HG03521 (cell line): Measurements from ENCODE around the gene FKBP3.
"Not testable (repeated sequence)": the region's sequence is repeated elsewhere in the genome, so short reads cannot be mapped to it uniquely, and the experiment has no call there.

ENCODE experiments used
- ATAC-seq: cut with Tn5 transposase; IDR thresholded peaks from one replicate; pipeline ENCODE4 v1.9.1; 2021; ENCODE audit warnings: mild to moderate bottlenecking, moderate library complexity; ENCODE audit not compliant: unreplicated experiment

Gene FKBP3

DNA sequence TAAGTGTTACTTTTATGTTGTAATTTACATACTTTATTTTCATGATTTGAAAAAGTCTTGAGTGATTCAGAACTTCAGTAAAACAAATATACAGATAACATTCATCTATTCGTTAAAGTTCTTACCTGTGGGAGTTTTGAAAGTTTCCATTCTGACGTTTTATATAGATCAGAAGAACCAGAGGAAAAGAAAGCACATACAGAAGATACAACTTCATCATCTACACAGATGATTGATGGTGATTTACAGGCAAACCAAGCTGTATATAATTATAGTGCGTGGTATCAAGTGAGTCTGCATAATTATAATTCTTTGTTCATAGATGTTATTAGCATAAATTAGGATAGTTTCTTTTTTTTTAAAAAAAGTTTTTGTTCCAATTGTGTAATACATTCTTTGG lies 20.0 kb downstream of the FKBP3 start:
- ATAC-seq = no peak

DNA sequence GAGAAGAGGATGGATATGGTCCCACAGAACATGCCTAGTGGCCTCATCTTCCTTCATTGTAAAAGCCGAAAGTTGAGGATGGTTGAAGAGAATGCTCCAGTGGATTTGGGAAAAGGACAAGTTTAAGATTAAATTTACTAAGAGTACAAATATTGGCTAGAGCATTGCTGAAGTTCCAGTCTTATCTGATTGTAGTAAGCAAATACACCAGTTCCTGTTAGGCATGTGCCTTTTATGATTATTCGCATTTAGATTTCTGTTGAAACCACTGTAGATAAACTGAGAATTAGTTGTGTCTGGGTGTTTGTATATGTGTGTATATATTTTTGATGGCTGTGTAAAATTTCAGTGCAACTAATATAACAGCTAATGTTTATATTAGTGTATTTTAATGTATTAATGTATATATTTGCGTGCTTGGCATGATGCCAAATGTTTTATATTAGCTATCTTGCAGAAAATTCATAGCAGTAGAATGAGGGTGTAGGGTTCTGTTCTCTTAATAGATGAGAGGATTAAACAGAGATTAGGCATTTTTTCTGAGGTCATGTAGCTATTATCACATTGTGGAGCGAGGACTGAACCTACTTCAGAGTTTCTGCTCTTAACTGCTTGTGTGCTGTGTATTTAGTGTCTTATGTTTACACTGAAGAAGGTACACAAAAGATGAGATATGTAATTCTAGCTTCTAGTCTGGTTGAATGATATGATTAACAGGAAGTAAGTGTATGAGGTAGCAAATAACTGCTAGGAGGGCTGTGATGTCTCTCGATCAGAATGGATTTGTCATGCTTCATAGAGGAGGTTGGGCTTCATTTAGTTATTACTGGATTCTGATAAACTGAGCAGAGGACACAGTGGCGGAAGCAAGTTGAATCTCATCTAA lies 21.1 kb downstream of the FKBP3 start:
- no peak for ATAC-seq

DNA sequence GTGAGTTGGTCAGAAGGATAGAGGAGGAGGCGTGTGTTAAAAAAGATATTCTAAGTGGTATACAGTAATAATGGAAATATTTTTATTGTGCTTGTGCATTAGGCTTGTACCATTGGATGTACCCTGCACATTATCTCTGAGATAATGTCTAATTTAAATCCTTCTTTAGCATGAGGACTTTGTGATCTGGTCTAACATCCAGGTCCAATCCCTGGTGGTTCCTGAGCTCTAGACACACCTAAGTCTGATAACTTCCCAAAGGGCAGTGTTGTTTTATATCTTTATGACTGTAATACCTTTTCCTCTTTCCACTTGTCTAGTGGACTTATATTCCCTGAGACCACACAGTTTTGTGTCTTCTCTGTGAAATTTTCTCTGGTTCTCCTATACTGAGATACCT lies 29.7 kb downstream of the FKBP3 start:
- no peak for ATAC-seq

DNA sequence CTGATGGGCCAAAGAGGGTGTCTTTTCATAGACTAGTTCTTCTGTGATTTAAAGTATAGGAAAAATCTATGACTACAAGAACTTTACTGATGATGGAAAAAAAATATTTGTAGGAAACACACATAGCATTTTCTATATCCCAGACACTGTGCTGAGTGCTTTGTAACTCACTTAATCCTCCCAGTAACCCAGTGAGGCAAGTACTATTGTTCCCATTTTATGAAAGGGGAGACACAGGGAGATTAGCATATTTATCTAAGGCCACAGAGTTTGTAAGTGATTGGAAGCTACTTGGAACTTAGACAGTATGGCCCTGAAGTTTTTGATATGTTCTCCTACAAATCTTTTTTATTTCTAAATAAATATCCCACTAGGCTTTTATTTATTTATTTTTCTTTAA lies 30.5 kb downstream of the FKBP3 start:
- no peak for ATAC-seq

DNA sequence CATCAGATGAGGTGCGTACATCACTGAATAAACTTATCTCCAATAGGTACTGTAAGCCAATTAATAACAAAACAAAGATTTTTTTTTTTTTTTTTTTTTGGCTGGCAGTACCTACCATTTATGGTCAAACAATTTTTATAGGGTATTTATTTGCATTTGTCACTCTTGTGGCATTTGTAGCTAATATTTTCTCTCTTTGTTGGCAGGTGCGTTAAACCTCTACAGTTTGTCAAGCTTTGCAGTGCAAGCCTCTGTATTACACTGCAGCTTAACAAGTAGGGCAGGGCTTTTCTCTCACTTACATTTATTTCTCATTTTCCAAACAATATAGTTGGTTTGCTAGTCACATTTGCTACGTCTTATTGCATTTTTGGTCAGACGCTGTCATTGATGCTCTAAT lies 38.1 kb downstream of the FKBP3 start:
- ATAC-seq = no peak

DNA sequence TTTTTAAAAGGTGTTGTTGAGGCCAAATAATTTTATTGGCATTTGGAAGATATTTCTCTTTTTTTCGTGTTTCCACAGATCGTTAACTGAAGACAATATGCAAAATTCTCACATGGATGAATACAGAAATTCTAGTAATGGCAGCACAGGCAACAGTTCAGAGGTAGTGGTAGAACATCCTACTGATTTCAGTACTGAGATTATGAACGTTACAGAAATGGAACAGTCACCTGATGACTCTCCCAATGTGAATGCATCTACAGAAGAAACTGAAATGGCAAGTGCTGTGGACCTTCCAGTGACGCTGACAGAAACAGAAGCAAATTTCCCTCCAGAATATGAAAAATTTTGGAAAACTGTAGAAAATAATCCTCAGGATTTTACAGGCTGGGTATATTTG lies 39.1 kb downstream of the FKBP3 start:
- no peak for ATAC-seq

DNA sequence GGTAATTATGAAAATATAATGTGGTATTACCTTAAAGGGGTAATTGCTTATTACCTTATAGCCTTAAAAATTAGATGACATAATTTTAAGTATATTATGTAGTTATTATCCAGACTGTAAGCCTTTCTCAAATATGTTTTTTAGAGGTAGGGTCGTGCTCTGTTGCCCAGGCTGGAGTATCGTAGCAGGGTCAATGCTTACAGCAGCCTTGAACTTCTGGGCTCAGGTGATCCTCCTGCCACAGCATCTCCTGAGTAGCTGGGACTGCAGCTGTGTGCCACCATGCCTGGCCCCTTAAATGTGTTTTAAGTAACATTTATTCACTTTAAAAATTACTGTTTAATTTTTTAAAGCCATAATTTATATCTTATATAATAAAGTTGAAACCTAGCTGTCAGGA lies 40.0 kb downstream of the FKBP3 start:
- ATAC-seq = no peak

DNA sequence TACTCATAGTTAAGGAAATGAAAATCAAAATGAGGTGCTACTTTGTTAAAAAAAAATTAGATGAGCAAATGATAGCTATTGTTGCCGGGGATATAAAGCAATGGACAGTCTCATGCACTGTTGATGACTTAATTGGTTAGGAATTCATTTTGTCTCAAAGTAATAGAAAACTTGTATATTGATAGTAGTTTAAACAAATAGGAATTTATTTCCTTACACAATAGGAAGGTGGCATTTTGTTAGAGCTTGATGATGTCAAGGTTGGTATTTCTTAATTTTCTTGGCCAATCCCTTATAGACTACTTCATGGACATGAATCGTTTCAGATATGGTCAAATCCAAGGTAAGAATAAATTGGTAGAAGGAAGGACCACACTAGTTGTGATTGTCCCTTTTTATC lies 42.6 kb downstream of the FKBP3 start:
- no peak for ATAC-seq

DNA sequence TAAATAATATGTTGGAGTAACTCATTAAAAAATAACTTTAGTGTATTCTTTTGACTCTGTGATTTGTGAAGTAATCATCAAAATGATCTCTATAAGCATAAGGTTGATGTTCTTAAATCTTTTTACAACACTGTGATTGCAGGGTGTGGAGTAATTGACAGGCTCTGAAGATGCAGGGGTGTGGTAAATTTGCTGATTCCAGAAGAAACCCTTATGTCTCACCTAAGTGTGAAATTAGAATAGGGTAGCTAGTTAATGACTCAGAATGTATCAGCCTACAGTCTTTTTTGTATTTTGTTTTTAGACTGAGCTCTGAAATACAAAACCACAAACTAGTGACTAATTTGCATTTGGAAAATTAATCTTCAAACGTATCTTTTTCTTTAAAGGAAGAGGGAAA lies 44.5 kb downstream of the FKBP3 start:
- ATAC-seq = peak; percentile 62

DNA sequence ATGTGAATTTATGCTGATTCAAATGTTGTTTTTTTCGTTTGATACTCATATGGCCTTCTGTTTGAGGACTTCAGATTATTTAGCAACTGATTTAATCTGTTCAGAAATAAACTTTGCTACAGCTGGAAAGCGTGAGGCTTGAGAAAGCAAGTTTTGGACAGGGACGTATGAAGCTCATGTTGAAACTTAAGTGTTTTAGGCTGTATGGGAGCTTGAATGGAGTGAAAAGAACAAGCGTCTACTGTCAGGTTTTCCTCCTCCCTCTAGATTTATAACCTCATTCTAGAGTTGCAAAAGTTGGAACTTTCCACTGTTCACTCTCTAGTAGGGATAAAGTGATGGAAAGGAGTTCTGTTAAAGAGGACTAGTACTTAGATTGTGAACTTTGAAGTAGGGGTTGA lies 49.3 kb downstream of the FKBP3 start:
- ATAC-seq = no peak

DNA sequence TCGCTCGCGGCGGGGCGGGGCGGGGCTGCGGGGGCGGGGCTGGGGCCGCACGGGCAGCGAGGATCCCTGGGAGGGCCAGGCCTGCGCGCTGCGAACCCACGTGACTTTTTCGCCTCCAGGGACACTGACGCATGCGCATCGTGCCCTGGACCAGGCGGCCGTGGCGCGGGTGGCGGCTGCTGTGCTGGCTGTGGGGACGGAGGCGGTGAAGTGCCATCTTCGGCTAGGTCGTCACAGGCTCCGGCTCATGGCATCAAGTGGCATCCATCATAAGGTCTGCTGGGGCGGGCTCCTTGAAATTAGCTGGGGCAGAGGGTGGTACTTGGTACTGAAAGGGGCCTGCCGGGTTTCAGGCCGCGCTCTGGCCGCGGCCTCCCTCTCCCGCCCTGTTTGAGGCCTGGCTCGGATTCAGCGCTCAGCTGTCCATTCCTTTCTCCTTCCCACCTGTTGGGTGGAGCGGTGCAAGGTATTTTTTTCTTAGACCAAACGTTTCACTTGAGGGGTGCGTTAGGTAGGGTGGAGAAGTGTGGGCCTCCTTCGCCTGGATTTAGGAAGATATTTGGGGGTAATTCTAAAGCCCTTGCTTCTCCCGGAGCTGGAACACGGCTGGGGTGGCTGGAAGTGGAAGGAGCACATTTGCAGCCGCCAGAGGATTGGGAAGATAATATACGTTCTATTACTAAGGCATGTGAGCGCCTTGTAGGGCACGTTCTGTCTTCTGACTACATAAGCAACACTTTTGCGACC lies 50.1 kb downstream of the FKBP3 start, which contains the start of gene PRPF39:
Gene PRPF39 (plus strand): TSS at position 141 of the 747 bp plus-strand sequence. CDS start 11,124 bp downstream, outside the sequence.
- ATAC-seq = peak; percentile 94

DNA sequence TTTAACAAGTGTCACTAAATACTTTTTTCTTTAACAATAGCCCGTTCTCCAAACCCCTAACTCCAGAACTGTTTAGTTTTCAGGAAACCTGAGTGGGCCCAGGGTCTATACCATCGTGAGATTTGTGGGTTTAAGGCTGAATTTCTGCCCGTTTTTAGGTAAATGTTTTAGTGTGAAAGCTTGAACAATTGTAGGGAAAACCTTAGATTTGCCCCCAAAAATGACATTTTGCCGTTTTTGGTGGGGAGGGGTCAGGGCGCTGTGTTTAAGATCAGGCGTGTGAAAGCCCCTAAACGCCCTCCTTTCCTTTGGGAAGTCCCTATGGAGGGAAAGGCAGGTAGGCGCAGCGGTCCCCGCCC lies 50.7 kb downstream of the FKBP3 start:
- ATAC-seq = no peak

DNA sequence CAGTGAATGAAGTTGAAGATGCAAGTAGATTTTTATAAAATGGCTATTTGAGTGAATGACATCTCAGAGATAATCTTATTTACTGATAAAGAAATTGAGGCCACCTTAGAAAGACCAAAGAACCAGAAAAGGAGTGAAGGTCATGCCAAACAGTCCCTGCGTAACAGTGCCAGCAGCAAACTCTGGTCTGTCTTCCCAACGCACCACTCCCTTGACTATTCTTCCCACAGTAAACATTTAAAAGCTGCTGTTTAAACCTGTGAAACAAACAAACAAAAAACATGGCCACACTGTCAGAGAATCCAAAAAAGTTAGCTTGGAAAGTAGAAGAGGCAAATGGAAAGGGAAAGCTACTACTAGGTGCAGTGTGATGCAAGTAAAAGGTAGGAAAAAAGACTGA lies 51.9 kb downstream of the FKBP3 start:
- ATAC-seq = no peak

DNA sequence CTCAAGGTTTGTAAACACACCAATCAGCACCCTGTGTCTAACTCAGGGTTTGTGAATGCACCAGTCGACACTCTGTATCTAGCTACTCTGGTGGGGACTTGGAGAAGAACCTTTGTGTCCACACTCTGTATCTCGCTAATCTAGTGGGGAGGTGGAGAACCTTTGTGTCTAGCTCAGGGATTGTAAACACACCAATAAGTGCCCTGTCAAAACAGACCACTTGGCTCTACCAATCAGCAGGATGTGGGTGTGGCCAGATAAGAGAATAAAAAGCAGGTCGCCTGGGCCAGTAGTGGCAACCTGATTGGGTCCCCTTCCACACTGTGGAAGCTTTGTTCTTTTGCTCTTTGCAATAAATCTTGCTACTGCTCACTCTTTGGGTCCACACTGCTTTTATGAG lies 53.2 kb downstream of the FKBP3 start:
- ATAC-seq = not testable (repeated sequence)

DNA sequence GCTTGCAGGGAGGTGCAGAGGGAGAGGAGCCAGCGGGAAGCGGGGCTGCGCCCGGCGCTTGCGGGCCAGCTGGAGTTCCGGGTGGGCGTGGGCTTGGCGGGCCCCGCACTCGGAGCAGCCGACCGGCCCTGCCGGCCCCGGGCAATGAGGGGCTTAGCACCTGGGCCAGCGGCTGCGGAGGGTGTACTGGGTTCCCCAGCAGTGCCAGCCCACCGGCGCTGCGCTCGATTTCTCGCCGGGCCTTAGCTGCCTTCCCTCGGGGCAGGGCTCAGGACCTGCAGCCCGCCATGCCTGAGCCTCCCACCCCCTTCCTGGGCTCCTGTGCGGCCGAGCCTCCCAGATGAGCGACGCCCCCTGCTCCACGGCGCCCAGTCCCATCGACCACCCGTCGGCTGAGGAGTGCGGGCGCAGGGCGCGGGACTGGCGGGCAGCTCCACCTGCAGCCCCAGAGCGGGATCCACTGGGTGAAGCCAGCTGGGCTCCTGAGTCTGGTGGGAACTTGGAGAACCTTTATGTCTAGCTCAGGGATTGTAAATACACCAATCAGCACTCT lies 53.8 kb downstream of the FKBP3 start:
- ATAC-seq = not testable (repeated sequence)

DNA sequence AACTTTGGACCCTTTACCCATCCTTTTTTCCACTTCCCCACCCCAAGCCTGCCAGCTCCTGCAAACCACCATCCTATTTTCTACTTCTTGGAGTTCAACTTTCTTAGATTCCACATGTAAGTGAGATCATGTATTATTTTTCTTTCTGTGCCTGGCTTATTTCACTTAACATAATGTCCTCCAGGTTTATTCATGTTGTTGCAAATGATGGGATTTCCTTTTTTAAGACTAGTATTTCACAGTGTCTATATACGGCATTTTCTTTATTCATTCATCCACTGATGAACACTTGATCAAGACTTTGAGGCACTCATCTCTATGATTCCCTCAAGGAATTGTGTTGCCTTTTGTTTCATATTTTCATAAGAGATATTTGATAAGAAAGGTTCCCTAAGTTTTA lies 56.0 kb downstream of the FKBP3 start:
- no peak for ATAC-seq

DNA sequence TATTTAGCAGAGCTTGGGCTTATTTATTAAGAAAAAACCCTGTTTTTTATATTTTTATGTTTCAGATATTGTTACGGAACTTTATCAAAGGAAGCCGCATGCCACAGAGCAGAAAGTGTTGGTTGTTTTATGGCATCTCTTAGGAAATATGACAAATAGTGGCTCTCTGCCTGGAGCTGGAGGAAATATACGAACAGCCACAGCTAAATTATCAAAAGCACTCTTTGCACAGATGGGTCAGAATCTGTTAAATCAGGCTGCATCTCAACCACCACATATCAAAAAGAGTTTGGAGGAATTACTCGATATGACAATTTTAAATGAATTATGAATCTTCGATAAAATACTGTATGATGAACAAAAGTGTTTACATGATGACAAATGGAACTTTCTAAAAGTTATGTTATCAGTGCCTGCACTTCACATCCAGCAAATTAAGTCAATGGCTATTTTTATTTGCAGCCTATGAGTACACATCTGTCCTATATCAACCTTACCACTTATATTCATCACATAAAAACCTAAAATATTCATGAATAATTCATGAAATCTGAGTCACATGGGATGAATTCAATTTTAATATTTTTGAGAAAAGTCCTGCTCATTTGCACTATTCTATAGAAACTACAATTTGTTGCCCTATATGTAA lies 60.9 kb downstream of the FKBP3 start:
- no peak for ATAC-seq

DNA sequence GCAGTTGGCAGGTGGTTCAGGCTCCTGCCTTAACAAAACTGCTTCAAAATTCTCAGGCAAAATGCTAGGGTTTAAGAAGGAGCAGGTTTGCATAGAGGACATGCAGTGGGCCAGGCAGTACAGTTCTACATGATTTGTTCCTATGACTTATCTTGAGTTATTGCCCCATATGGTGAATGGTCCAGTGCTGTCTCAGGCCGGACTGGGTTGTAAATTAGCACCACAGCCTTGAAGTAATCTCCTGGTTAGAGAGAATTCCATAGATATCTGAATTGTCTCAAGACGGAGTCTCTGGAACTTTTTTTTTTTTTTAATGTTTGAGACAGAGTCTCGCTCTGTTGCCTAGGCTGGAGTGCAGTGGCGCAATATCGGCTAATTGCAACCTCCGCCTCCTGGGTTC lies 62.2 kb downstream of the FKBP3 start:
- no peak for ATAC-seq

DNA sequence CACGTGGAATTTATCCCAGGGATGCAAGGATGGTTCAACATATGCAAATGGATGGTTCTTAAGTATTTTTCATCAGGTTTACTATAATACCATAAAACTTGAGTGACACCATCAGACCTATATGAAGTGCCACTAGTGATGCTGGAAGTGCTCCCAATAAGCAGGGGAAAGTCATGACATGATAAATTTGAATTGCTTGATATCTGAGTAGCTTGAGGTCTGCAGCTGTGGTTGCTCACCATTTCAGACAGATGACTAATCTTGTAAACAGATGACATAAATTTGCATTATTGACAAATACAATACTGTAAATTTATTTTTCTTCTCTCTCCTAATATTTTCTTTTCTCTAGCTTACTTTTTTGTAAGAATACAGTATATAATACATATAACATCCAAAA lies 64.1 kb downstream of the FKBP3 start:
- ATAC-seq = no peak

DNA sequence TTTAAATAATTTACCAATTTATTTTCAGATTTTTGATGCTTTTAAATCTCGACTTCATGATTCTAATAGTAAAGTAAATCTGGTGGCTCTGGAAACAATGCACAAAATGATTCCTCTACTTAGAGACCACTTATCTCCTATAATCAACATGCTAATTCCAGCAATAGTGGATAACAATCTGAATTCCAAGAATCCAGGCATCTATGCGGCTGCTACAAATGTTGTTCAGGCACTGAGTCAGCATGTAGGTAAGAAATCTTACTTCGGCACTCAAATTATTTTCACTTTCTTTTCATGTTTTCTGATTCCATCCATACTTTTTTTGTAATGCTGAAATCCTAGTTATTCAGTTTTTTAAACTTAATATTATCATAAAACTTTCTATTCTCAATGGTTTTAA lies 65.9 kb downstream of the FKBP3 start:
- no peak for ATAC-seq

DNA sequence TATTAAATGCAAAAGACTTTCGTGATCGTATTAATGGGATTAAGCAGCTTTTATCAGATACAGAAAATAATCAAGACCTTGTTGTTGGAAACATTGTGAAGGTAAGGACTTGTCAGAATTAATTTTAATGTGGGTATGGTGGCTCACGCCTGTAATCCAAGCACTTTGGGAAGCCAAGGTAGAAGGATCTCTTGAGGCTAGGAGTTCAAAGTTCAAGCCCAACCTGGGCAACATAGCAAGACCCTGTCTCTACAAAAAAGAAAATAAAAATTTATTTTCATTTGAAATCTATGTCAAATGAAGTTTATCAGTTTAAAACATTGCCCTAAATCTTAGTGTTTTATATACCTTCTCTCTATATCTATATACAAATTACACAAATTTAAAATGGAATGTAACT lies 67.6 kb downstream of the FKBP3 start:
- no peak for ATAC-seq
